ENCODE data around the gene C16orf86.
A peak's percentile ranks its signal among the peaks of the same experiment; 100 is the strongest.

The C16orf86 gene

DNA sequence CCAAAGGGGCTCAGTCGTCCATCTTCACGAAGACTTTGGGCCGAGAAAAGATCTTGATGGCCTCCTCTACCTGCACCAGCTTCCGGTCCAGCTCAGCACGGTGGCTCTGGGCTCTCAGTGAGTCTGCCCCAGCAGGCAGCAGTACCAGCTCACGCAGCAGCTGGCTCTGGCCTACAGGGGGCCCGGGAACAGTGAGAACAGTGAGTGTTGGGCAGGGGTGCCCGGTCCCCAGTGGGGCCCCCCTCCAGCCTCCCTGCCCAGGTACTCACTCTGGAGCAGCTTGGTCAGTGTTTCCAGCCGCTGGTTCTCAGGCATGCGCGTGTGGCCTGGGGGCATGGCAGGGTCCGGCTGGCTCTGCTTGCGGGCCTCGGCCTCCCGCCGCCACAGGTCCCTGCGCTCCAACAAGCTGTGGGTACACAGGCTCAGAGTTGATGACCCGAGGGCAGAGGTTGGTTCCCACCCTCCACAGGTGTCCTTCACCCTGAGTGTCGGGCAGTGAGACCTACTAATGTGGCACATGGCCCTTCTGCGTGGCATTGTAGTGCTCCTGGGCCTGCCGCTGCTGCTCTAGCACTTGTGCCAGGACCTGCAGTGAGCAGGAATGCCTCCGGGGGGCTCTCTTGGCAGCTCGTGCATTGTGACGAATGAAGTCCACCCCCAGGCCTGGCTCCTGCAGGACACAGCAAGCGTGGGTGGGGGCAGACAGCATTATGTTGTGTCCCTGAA lies 3.3 kb upstream of the C16orf86 start:
- H3K4me1 ChIP-seq (ENCODE audit: control insufficient read depth, insufficient read depth, low read length), result peaks cover 35% of the 10 kb centered on the region
- no peak overlapping the region for H3K4me3 ChIP-seq (ENCODE audit: low read length)
- H3K36me3 ChIP-seq (ENCODE audit: control insufficient read depth, insufficient read depth, low read length, severe bottlenecking), result no peaks in the 10 kb centered on the region
- no peaks in the 10 kb centered on the region for H3K9me3 ChIP-seq (ENCODE audit: control insufficient read depth, low read length)
- no peaks in the 10 kb centered on the region for H3K27me3 ChIP-seq (replicated peaks; ENCODE audit: control insufficient read depth, insufficient read depth, low read length)
- DNase-seq (ENCODE audit: low read depth), result peak; percentile 42
- H3K9ac ChIP-seq (ENCODE audit: low read length), result no peak overlapping the region

DNA sequence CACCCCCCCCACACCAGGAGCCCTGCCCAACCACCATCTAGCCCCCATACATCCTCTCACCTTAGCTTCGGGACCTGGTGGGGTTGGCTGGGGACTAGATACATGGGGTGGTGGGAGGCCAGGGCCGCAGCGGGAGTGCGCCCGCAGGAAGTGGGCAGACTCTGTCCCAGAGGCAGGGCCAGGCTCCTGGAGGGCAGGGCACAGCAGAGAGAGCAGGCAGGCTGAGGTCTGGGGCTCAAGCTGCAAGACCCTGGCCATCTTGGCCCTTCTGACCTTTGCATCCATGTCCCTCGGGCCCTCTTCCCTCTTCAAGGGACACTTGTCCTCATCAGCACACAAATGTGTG lies 2.8 kb upstream of the C16orf86 start:
- Histone ChIP-seq H3K9me3 (ENCODE audit: control insufficient read depth, low read length) (no peaks in the 10 kb centered on the region), H3K9ac (ENCODE audit: low read length) (no peak overlapping the region), H3K27me3 (replicated peaks; ENCODE audit: control insufficient read depth, insufficient read depth, low read length) (no peaks in the 10 kb centered on the region), H3K36me3 (ENCODE audit: control insufficient read depth, insufficient read depth, low read length, severe bottlenecking) (no peaks in the 10 kb centered on the region), H3K4me3 (ENCODE audit: low read length) (no peak overlapping the region), H3K4me1 (ENCODE audit: control insufficient read depth, insufficient read depth, low read length) (peaks cover 35% of the 10 kb centered on the region)
- DNase-seq (ENCODE audit: low read depth), result no peak

DNA sequence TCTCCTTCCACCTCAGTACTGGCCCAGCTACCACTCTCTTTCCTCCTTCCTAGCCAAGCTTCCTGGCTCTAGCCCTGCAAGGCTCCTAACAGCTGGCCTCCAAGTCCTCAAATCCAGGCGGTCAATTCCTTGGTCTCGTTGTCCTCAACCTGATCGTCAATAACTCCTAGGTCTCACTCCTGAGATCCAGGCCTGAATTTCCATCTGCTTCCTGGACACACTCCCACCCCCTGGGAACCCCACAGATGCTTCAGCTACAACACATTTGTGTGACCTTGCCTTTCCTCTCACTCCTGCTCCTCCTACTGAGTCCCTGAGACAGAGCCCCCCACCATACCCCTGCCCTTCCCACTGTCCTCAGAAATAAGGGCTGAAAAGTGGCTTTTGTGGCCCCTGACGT lies 2.4 kb upstream of the C16orf86 start:
- DNase-seq (ENCODE audit: low read depth), result no peak

DNA sequence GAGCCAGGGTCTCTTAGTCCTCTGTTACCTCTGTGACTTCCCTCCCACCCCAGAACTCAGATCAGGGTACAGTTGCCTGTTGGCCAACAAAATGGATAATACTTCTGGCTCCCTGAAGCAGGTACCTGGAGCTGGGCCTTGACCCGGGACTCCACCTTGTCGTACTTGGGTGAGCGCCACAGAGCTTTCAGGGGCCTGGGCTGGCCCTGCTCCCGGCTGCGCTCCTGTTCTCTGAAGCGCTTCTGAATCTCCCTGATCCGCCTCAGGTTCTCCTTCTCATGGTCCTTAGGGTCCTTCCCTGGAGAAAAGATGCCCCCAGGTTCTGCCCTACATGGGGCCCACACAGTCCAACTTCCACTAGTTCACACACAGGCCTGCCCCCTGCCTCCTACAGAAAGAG lies 1.7 kb upstream of the C16orf86 start:
- Histone ChIP-seq H3K4me3 (ENCODE audit: low read length) (no peak overlapping the region), H3K9me3 (ENCODE audit: control insufficient read depth, low read length) (no peaks in the 10 kb centered on the region), H3K9ac (ENCODE audit: low read length) (no peak overlapping the region), H3K36me3 (ENCODE audit: control insufficient read depth, insufficient read depth, low read length, severe bottlenecking) (no peaks in the 10 kb centered on the region), H3K4me1 (ENCODE audit: control insufficient read depth, insufficient read depth, low read length) (peaks cover 27% of the 10 kb centered on the region), H3K27me3 (replicated peaks; ENCODE audit: control insufficient read depth, insufficient read depth, low read length) (no peaks in the 10 kb centered on the region)
- no peak for DNase-seq (ENCODE audit: low read depth)

More for the DNA sequence above, 2.4 kb upstream of the C16orf86 start:
- Histone ChIP-seq H3K9ac (ENCODE audit: low read length) (no peak overlapping the region), H3K27me3 (replicated peaks; ENCODE audit: control insufficient read depth, insufficient read depth, low read length) (no peaks in the 10 kb centered on the region), H3K9me3 (ENCODE audit: control insufficient read depth, low read length) (no peaks in the 10 kb centered on the region), H3K4me3 (ENCODE audit: low read length) (no peak overlapping the region), H3K36me3 (ENCODE audit: control insufficient read depth, insufficient read depth, low read length, severe bottlenecking) (no peaks in the 10 kb centered on the region), H3K4me1 (ENCODE audit: control insufficient read depth, insufficient read depth, low read length) (peaks cover 32% of the 10 kb centered on the region)

DNA sequence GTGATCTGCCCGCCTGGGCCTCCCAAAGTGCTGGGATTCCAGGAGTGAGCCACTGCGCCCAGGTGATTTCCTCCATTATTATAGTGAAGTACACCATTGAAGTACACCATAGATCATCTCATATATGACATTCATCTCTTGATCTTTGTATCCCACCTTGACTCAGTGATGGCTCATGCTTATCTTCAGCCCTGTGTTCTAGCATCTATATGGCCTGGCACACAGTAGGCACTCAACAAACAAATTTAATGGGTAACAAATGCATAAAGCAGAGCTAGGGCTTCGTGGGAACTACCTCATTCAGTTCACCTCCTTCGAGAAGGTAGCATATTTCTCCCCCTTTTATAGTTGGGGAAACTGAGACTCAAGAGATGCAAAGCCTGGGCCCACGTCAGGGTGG lies 1.0 kb upstream of the C16orf86 start:
- no peaks in the 10 kb centered on the region for H3K27me3 ChIP-seq (replicated peaks; ENCODE audit: control insufficient read depth, insufficient read depth, low read length)
- peak overlapping the region; percentile 80 for H3K4me3 ChIP-seq (ENCODE audit: low read length)
- H3K9ac ChIP-seq (ENCODE audit: low read length), result peak overlapping the region; percentile 91
- H3K9me3 ChIP-seq (ENCODE audit: control insufficient read depth, low read length), result no peaks in the 10 kb centered on the region
- H3K36me3 ChIP-seq (ENCODE audit: control insufficient read depth, insufficient read depth, low read length, severe bottlenecking), result no peaks in the 10 kb centered on the region
- DNase-seq (ENCODE audit: low read depth), result no peak
- H3K4me1 ChIP-seq (ENCODE audit: control insufficient read depth, insufficient read depth, low read length), result peaks cover 27% of the 10 kb centered on the region

DNA sequence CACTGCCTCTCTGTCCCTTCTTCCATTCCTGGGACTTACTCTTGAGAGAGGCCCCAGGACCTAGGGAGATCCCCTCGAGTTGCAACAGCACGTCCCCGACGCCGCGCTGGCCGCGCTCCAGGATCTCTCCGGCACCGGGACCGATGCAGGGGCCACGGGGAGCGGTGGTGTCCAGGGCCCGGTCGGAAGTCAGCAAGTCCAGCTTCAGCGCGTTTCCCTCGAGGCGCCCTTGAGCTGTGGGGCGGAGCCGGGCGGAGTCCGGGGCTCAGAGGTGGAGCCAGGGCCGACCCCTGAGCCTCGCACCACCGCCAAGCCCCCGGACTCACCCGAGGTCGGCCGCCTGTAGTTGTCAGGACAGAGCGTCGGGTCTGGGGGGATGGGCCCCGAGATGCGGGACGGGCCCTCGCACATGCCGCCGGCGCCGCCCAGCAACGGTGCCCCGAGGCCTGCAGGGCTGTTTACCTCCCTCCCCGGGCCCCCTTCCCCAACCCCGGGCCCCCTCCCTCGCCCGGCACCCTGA lies 522 bp upstream of the C16orf86 start:
- Histone ChIP-seq H3K9ac (ENCODE audit: low read length) (peak overlapping the region; percentile 91), H3K4me1 (ENCODE audit: control insufficient read depth, insufficient read depth, low read length) (peaks cover 25% of the 10 kb centered on the region), H3K9me3 (ENCODE audit: control insufficient read depth, low read length) (no peaks in the 10 kb centered on the region), H3K27me3 (replicated peaks; ENCODE audit: control insufficient read depth, insufficient read depth, low read length) (no peaks in the 10 kb centered on the region), H3K4me3 (ENCODE audit: low read length) (peak overlapping the region; percentile 80), H3K36me3 (ENCODE audit: control insufficient read depth, insufficient read depth, low read length, severe bottlenecking) (no peaks in the 10 kb centered on the region)
- DNase-seq (ENCODE audit: low read depth), result peak; percentile 61

DNA sequence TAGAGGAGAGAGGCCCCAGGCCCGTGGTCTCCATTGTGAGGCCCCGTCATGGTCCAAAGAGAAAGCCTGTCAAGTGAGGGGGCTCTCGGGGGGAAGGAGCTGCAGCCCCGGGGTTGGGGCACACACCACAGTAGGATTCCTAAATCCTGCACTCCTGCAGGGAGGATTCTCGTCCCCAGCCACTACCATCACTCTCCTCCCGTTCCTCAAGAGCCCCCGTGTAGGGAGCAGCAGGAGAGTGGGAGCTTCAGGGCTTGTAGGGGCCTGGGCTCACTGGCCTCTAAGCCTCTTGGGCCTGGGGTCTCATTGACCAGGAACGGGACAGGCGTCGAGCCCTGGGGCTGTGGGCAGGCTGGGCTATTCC lies 821 bp downstream of the C16orf86 start:
- H3K4me1 ChIP-seq (ENCODE audit: control insufficient read depth, insufficient read depth, low read length), result peaks cover 23% of the 10 kb centered on the region
- H3K9ac ChIP-seq (ENCODE audit: low read length), result peak overlapping the region; percentile 91
- H3K9me3 ChIP-seq (ENCODE audit: control insufficient read depth, low read length), result no peaks in the 10 kb centered on the region
- peak overlapping the region; percentile 80 for H3K4me3 ChIP-seq (ENCODE audit: low read length)
- DNase-seq (ENCODE audit: low read depth), result no peak
- no peaks in the 10 kb centered on the region for H3K36me3 ChIP-seq (ENCODE audit: control insufficient read depth, insufficient read depth, low read length, severe bottlenecking)
- H3K27me3 ChIP-seq (replicated peaks; ENCODE audit: control insufficient read depth, insufficient read depth, low read length), result no peaks in the 10 kb centered on the region

DNA sequence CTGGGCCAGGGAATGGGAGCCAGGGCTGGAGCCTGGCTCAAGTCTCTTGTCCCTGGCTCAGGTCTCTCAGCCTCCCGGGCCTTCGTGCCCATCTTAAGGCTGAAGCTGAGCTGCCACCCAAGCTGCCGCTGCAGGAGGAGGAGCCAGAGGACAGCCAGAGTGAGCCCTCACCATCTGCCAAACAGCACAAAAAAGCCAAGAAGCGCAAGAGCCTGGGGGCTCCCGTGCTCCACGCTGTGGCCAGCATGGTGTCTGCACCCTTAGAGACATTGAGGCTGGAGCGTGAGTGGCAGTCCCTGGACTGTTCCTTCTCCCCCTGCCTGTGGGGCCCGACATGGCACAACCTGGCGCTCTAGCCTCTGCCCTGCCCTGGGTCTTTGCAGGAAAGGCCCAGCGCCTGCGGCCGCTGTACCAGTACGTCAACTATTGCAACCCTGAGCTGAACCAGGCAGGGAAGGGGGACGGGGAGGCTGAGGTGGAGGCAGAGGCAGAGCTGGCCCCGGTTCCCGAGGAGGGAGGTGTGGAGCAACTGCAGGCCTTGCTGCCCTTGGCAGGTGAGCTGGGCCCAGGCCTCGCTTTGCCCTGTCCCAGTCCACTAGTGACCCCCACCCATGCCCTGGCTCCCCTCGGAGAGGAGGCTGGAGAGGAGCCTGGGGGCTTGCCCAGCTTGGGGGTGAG lies 1.3 kb downstream of the C16orf86 start:
- H3K9ac ChIP-seq (ENCODE audit: low read length), result peak overlapping the region; percentile 91
- H3K9me3 ChIP-seq (ENCODE audit: control insufficient read depth, low read length), result no peaks in the 10 kb centered on the region
- H3K4me3 ChIP-seq (ENCODE audit: low read length), result peak overlapping the region; percentile 80
- peaks cover 26% of the 10 kb centered on the region for H3K4me1 ChIP-seq (ENCODE audit: control insufficient read depth, insufficient read depth, low read length)
- H3K36me3 ChIP-seq (ENCODE audit: control insufficient read depth, insufficient read depth, low read length, severe bottlenecking), result no peaks in the 10 kb centered on the region
- DNase-seq (ENCODE audit: low read depth), result peak; percentile 96
- H3K27me3 ChIP-seq (replicated peaks; ENCODE audit: control insufficient read depth, insufficient read depth, low read length), result no peaks in the 10 kb centered on the region

DNA sequence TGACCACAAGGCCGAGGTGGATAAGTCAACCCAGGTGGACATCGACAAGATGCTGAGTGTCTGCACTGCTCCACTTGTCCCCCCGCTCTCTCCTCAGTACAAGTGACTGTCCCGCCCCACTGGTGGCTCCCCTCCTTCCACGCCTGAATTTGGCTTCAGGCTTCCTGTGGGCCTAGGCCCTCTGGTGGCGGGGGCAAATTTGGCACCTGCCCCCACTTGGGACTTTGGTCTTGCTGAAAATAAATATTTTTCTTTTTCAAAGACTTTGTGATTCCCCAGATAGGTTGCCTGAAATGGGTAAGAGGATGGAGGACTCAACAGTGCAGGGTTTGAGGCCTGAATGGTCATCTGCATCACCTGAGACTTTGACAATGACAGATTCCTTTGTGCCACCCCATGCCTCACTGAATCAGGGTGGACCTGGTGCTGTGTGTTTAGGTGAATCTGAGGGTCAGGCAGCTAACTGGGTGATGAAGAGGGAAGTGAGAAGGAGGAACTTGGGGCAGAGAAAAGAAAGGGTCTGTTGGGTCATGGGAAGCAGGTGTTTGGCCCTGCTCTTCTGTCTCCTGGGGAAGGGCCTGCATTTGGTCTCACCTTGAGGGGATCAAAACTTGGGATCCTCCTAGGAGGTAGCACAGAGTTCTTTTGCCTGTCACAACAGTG lies 2.0 kb downstream of the C16orf86 start:
- Histone ChIP-seq H3K36me3 (ENCODE audit: control insufficient read depth, insufficient read depth, low read length, severe bottlenecking) (no peaks in the 10 kb centered on the region), H3K4me3 (ENCODE audit: low read length) (no peak overlapping the region), H3K9me3 (ENCODE audit: control insufficient read depth, low read length) (no peaks in the 10 kb centered on the region), H3K27me3 (replicated peaks; ENCODE audit: control insufficient read depth, insufficient read depth, low read length) (no peaks in the 10 kb centered on the region), H3K9ac (ENCODE audit: low read length) (no peak overlapping the region), H3K4me1 (ENCODE audit: control insufficient read depth, insufficient read depth, low read length) (peaks cover 32% of the 10 kb centered on the region)
- no peak for DNase-seq (ENCODE audit: low read depth)

DNA sequence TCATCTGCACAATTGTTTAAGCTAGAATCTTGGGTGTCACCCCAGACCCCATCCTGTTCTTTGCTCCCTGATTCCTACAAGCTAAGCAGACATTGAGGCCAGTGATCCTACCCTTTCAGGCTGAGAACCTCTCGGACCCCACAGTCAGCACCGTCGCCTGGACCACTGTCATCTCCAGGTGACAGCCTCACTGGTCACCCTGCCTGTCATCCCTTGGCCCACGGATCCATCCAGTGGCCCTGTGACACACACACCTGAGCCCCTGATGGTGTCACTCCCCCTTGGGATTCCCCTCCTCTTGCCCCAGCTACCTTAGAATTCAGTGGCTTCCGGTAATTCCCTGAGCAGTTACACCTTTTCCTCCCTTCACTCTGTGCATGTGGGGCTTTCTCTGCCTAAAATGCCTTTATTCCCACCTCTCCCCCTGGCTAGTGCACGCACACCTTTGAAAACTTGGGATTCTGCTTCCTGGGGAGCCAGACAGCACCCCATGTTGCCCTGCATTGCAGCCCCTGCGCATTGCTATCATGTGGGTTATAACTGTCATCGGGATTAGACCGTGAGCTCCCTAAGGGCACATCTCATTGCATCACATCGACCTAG lies 3.0 kb downstream of the C16orf86 start:
- H3K27me3 ChIP-seq (replicated peaks; ENCODE audit: control insufficient read depth, insufficient read depth, low read length), result no peaks in the 10 kb centered on the region
- H3K9me3 ChIP-seq (ENCODE audit: control insufficient read depth, low read length), result no peaks in the 10 kb centered on the region
- H3K4me3 ChIP-seq (ENCODE audit: low read length), result no peak overlapping the region
- no peak overlapping the region for H3K9ac ChIP-seq (ENCODE audit: low read length)
- peaks cover 37% of the 10 kb centered on the region for H3K4me1 ChIP-seq (ENCODE audit: control insufficient read depth, insufficient read depth, low read length)
- DNase-seq (ENCODE audit: low read depth), result no peak
- H3K36me3 ChIP-seq (ENCODE audit: control insufficient read depth, insufficient read depth, low read length, severe bottlenecking), result no peaks in the 10 kb centered on the region

DNA sequence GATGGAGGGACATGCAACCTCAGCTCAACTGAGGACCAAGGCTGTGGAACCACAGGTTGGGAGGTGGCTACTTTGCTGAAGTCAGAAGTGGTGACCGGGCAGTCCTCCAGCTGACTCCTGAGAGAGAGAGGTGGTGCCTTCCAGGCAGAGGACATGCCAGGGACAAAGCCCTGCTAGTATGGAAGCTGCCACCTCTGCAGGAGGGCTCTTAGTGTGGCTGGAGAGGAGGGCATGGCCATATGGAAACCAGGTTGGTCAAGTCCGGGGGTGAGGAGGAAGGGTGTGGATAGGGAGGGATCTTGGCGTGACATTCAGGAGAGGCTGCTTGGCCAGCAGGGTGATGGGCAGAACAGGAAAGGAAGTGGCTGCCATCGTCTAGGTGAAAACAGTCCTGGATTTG lies 5.7 kb downstream of the C16orf86 start:
- Histone ChIP-seq H3K4me1 (ENCODE audit: control insufficient read depth, insufficient read depth, low read length) (peaks cover 38% of the 10 kb centered on the region), H3K9ac (ENCODE audit: low read length) (no peak overlapping the region), H3K9me3 (ENCODE audit: control insufficient read depth, low read length) (no peaks in the 10 kb centered on the region), H3K36me3 (ENCODE audit: control insufficient read depth, insufficient read depth, low read length, severe bottlenecking) (no peaks in the 10 kb centered on the region), H3K4me3 (ENCODE audit: low read length) (no peak overlapping the region), H3K27me3 (replicated peaks; ENCODE audit: control insufficient read depth, insufficient read depth, low read length) (no peaks in the 10 kb centered on the region)
- DNase-seq (ENCODE audit: low read depth), result no peak
